ENCODE results near the gene DNAH17. TPM values are rescaled to one million over a fixed set of nuclear protein-coding genes. Genes with fewer than 3 reads are reported as not detected.

Gene DNAH17
- total RNA-seq, 1 donor from 2014 or later = not detected

DNA sequence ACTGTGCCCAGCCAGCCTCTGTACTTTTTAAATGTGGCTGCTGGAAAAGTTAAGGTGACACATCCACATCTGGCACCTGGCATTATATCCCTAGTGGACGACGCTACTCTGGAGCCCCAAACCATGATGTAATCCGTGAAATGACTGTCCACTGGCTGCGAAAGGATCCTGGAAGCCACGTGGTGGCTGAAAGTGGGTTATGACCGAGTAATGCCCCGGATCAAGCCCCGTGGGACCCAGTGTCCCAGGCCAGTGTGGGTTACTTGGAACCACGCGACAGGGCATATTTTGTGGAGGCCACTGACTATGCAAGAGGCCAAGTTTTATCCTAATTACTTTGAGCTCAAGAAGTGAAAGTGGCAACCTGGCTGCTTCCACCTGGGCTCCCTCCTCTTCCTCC lies 119.1 kb downstream of the DNAH17 start:
- Histone ChIP-seq H3K4me1 (no peaks in the 10 kb centered on the region), H3K27ac (no peak overlapping the region), H3K4me3 (no peak overlapping the region), H3K27me3 (no peaks in the 10 kb centered on the region), H3K36me3 (no peaks in the 10 kb centered on the region), H3K9me3 (no peaks in the 10 kb centered on the region)
- DNase-seq (ENCODE audit: low spot score in 2 of 2) = no peak
- intact Hi-C loops (cut with DNase I) = no loop called here
- TF ChIP-seq, protein P1, sequence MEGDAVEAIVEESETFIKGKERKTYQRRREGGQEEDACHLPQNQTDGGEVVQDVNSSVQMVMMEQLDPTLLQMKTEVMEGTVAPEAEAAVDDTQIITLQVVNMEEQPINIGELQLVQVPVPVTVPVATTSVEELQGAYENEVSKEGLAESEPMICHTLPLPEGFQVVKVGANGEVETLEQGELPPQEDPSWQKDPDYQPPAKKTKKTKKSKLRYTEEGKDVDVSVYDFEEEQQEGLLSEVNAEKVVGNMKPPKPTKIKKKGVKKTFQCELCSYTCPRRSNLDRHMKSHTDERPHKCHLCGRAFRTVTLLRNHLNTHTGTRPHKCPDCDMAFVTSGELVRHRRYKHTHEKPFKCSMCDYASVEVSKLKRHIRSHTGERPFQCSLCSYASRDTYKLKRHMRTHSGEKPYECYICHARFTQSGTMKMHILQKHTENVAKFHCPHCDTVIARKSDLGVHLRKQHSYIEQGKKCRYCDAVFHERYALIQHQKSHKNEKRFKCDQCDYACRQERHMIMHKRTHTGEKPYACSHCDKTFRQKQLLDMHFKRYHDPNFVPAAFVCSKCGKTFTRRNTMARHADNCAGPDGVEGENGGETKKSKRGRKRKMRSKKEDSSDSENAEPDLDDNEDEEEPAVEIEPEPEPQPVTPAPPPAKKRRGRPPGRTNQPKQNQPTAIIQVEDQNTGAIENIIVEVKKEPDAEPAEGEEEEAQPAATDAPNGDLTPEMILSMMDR (IDR thresholded peaks at IDR 0.05) = no peak

DNA sequence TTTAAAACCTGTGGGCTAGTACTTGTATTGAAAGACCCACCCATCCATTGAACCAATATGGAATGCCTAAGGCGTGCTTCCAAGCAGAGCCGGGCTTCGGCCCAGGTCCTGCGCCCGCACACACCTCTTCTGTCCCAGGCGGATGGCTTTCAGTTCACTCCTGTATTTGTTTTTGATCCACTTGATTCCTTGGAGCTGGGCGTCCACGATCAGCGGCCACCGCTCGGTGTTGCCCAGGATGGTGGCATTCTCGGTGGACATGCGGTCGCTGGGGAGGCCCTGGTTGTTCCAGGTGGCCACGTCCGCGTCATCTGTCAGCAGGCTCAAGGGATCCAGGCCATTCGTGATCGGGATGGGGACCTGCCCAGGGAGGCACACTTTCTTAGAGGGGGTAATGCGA lies 122.8 kb downstream of the DNAH17 start:
- no peak for DNase-seq (ENCODE audit: low spot score in 2 of 2)
- intact Hi-C loops (cut with DNase I) = no loop called here
- Histone ChIP-seq H3K4me1 (no peaks in the 10 kb centered on the region), H3K36me3 (no peaks in the 10 kb centered on the region), H3K9me3 (no peaks in the 10 kb centered on the region), H3K4me3 (no peak overlapping the region), H3K27ac (no peak overlapping the region), H3K27me3 (no peaks in the 10 kb centered on the region)
- TF ChIP-seq, protein P1 (IDR thresholded peaks at IDR 0.05) = no peak

DNA sequence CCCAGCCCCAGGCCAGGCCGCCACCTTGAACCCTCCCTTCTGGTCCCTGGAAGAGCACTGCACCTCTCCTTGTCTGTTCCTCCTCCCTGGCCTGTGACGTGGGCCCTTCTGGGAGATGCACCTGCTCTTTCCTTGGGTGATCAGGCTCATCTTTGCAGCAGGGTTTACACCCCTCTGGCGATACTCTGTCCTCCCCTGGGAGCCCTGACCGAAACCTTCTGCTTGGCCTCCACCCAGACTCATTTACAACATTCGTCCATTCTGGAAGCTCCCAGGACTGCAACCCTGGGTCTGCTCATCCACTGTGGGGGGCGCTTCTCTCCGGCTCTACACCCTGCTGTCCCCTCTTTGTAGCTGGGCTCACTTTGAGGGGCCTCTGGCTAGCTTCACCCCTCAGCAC lies 125.4 kb downstream of the DNAH17 start:
- no peak for DNase-seq (ENCODE audit: low spot score in 2 of 2)
- Histone ChIP-seq H3K27me3 (no peaks in the 10 kb centered on the region), H3K4me3 (no peak overlapping the region), H3K9me3 (no peaks in the 10 kb centered on the region), H3K36me3 (no peaks in the 10 kb centered on the region), H3K27ac (no peak overlapping the region), H3K4me1 (no peaks in the 10 kb centered on the region)
- TF ChIP-seq, protein P1 (IDR thresholded peaks at IDR 0.05) = no peak
- intact Hi-C loops (cut with DNase I) = no loop called here

DNA sequence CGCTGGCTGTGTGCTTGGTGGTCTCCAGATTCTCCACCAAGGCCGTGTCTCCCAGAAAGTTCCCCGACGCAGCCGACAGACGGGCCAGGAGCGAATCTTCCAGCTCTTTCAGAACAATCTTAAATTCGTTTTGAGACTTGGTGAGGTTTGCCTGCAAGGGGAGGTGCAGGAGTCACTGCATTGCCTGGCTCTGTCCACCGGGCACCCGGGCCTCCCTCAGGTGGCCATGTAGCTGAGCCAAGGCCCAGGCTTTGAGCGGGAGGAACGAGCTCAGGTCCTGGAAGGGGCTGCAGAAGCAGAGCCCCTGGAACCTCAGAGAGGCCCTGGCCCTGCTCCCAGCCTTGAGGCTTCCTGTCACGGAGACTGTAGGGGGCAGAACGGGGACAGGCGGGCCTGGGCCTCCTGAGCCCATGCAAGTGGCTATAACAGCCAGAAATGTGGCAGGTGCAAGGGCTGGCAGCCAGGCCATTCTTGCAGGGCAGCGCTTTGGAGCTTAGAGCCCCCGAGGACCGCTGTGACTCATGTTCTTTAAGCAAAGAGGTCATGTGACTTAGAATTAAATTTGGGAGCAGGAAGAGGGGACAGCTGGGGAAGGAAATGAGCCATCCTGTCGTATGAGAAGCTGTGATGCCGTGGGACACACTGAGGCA lies 126.4 kb downstream of the DNAH17 start:
- Histone ChIP-seq H3K9me3 (no peaks in the 10 kb centered on the region), H3K36me3 (no peaks in the 10 kb centered on the region), H3K4me1 (no peaks in the 10 kb centered on the region), H3K27me3 (no peaks in the 10 kb centered on the region), H3K4me3 (no peak overlapping the region), H3K27ac (no peak overlapping the region)
- intact Hi-C loops (cut with DNase I) = no loop called here
- TF ChIP-seq, protein P1 (IDR thresholded peaks at IDR 0.05) = no peak
- no peak for DNase-seq (ENCODE audit: low spot score in 2 of 2)

DNA sequence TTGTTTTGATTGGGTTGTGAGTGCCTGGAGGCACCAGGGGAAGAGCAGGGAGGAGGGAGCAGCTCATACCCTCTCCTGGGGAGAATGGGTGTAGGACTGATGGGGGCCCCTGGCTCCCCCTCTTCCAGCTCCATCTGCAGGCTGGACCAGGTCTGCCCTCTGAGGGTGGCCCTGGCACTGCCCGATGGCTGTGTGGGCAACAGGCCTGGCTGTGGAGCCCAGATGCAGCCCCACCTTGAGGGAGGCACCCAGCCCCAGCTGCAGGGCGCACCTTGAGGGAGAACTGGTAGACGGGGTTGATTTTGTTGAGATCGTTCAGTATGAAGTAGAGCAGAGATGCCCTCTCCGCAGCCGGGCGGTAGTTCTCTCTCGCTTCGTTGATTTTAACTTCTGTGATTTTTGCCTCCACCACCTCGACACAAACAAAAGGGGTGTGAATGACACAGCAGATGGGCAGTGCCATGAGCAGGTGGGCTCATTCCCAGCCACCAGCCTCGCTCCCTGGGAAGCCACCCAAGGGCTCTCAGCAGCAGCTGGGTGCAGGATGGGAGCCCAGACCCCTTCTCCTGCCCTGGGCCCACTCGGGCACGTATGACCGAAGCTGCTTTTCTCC lies 127.1 kb downstream of the DNAH17 start:
- Histone ChIP-seq H3K4me1 (no peaks in the 10 kb centered on the region), H3K4me3 (no peak overlapping the region), H3K27ac (no peak overlapping the region), H3K27me3 (no peaks in the 10 kb centered on the region), H3K9me3 (no peaks in the 10 kb centered on the region), H3K36me3 (no peaks in the 10 kb centered on the region)
- DNase-seq (ENCODE audit: low spot score in 2 of 2) = no peak
- intact Hi-C loops (cut with DNase I) = no loop called here
- TF ChIP-seq, protein P1 (IDR thresholded peaks at IDR 0.05) = no peak

All from ascending aorta (tissue), 2 donors.